ENCODE data around the gene GRPEL2. TPM values are rescaled to one million over a fixed set of nuclear protein-coding genes. Genes with fewer than 3 reads are reported as not detected.

GRPEL2 gene
- total and polyA plus RNA-seq, 2 donors (not counting 3 experiments of a cell fraction or from before 2014, with no cell fraction given): 7.6 to 32.5 TPM

- peaks cover 0 to 2% of the 10 kb centered on the region in 2 experiments for H3K36me3 ChIP-seq (ENCODE audit: control insufficient read depth in 2 of 2, extremely low read depth in 1 of 2, insufficient read depth in 2 of 2, low read length in 2 of 2)
- no peak overlapping the region for H3K4me3 ChIP-seq (replicated peaks in 1 of 3; ENCODE audit: insufficient read depth in 1 of 3, low read depth in 1 of 3, low read length in 3 of 3)
- no peak overlapping the region for H3K4me2 ChIP-seq (ENCODE audit: insufficient read depth, low read length)
- no peaks in the 10 kb centered on the region for H3K79me2 ChIP-seq (ENCODE audit: control insufficient read depth, insufficient read depth, low read length)
- DNase-seq (ENCODE audit: low read depth, low spot score) (no peak), FAIRE-seq (no peak)
- no peaks in the 10 kb centered on the region for H3K9me1 ChIP-seq (replicated peaks; ENCODE audit: control insufficient read depth, extremely low read depth, insufficient read depth, low read length)
- BruUV-seq (replicated peaks): no TSS peak
- no peak overlapping the region for H3K27ac ChIP-seq (ENCODE audit: insufficient read depth, low read depth, low read length)
- H4K20me1 ChIP-seq (replicated peaks; ENCODE audit: control insufficient read depth, extremely low read depth, insufficient read depth, low read length): no peaks in the 10 kb centered on the region
- ChIA-PET CTCF (interaction anchor here (1.4 to 5.9 kb wide), 5 partner anchors 7 to 258 kb away, joined by 4 to 67 read pairs (median 7); no protein-coding TSS in a partner anchor), POLR2A (no interaction called here)
- H3K4me1 ChIP-seq (ENCODE audit: control insufficient read depth, extremely low read depth, insufficient read depth, low read length): peaks cover 3% of the 10 kb centered on the region
- H3K9ac ChIP-seq (replicated peaks; ENCODE audit: extremely low read depth, insufficient read depth, low read length): no peak overlapping the region
- intact Hi-C loops (cut with micrococcal nuclease): no loop called here
- H2AFZ ChIP-seq (ENCODE audit: low read depth, low read length): no peak overlapping the region
- dilution Hi-C loops (cut with MboI; ENCODE audit: extremely low pct_ligation_motif_present, low sequenced_read_pairs): no loop called here
- TF ChIP-seq EZH2 (IDR thresholded peaks at IDR 0.05; ENCODE audit: borderline replicate concordance, low read depth, low read length, severe bottlenecking) (no peak), MYC (IDR thresholded peaks at IDR 0.05; ENCODE audit: low read depth, low read length) (no peak), JUN (IDR thresholded peaks at IDR 0.05; ENCODE audit: borderline replicate concordance, insufficient read depth, insufficient read length, low read depth) (no peak), MAX (IDR thresholded peaks at IDR 0.05; ENCODE audit: insufficient read depth, insufficient read length) (no peak), POLR2AphosphoS5 (IDR thresholded peaks at IDR 0.05; ENCODE audit: insufficient read depth, low read depth, low read length) (no peak), POLR2A (IDR thresholded peaks at IDR 0.05; ENCODE audit: low read depth, low read length) (no peak), GATA2 (IDR thresholded peaks at IDR 0.05; ENCODE audit: insufficient read depth, insufficient read length, low read depth, low read length) (no peak), FOS (IDR thresholded peaks at IDR 0.05; ENCODE audit: borderline replicate concordance, insufficient read depth, low read length) (no peak), CTCF (IDR thresholded peaks at IDR 0.05; ENCODE audit: extremely low read depth in 1 of 2, insufficient read depth in 1 of 2, low read depth in 1 of 2, low read length in 2 of 2) (no peak)
- no peaks in the 10 kb centered on the region for H3K9me3 ChIP-seq (replicated peaks; ENCODE audit: control insufficient read depth, insufficient read depth, low read length)
- H3K27me3 ChIP-seq (ENCODE audit: control insufficient read depth in 2 of 2, insufficient read depth in 2 of 2, low read length in 2 of 2): no peaks in the 10 kb centered on the region
Observed at GRCh38 chr5:149360272-149360671, 15.0 kb downstream of the GRPEL2 start.
